Activated T-helper 17 cell treated with anti-CD3 and anti-CD28 coated beads, Interleukin-2, amount 50 U/mL, for 72 hours (primary cell): ENCODE data around the gene CDH20. TPM values are rescaled to one million over a fixed set of nuclear protein-coding genes. Genes with fewer than 3 reads are reported as not detected.

Source experiments
- ATAC-seq: fragments of 150-1000 bp; cut with Tn5 transposase; replicated peaks from 2 replicates; pipeline ENCODE4 v1.10.0; 2021; ENCODE audit warnings: mild to moderate bottlenecking, moderate library complexity
- H3K27ac Mint-ChIP-seq: one replicate; pipeline ENCODE4 v1.8.0; 2022; ENCODE audit warnings: mixed read lengths
- H3K27me3 Mint-ChIP-seq: one replicate; pipeline ENCODE4 v1.8.0; 2022; ENCODE audit warnings: mixed read lengths
- H3K36me3 Mint-ChIP-seq: one replicate; pipeline ENCODE4 v1.8.0; 2022; ENCODE audit warnings: low read depth, mild to moderate bottlenecking, mixed read lengths
- H3K4me1 Mint-ChIP-seq: one replicate; pipeline ENCODE4 v1.8.0; 2022; ENCODE audit warnings: mixed read lengths
- H3K4me3 Mint-ChIP-seq: one replicate; pipeline ENCODE4 v1.8.0; 2022; ENCODE audit warnings: mild to moderate bottlenecking, mixed read lengths
- H3K9me3 Mint-ChIP-seq: one replicate; pipeline ENCODE4 v1.8.0; 2022; ENCODE audit warnings: mixed read lengths
- total RNA-seq, 2 donors: library from RNA; stranded (reverse); gene quantifications; one replicate each; pipeline ENCODE4 v1.2.3, GENCODE V29; 2022

CDH20 gene
- under 1 TPM in 1 of 2 donors, not detected in 1; 0.40 TPM for total RNA-seq

- Mint-ChIP-seq H3K4me1 (no peaks in the 10 kb centered on the region), H3K27ac (no peak within 1 kb of the TSS), H3K36me3 (no peaks in the 10 kb centered on the region), H3K4me3 (no peak within 1 kb of the TSS), H3K27me3 (peaks cover 23% of the 10 kb centered on the region), H3K9me3 (no peaks in the 10 kb centered on the region)
- no peak for ATAC-seq
Measured at GRCh38 chr18:61333271-61333745, at the start of gene CDH20. TSS of gene CDH20 (plus strand) at chr18:61333430.

DNA sequence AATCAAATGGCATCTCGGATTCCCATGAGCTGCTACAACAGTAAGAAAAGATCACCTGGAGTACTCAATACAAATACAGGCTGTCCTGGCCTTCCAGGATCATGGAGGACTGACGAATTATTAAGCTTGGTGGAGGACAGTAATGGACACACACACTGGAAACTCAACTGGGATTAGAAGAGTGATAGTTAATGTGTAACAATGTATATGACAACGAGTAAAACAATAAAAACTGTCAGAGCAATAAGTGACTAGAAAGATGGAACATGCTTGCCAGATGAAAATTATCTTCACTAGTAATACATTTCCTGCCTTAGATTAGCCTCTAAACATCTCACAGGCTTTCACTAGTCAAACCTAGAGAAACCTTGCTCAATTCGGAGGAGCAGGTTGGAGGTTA lies 49.2 kb upstream of the CDH20 start:
- Mint-ChIP-seq H3K27ac (no peak overlapping the region), H3K9me3 (peaks cover 4% of the 10 kb centered on the region), H3K27me3 (no peaks in the 10 kb centered on the region), H3K4me1 (no peaks in the 10 kb centered on the region), H3K4me3 (no peak overlapping the region), H3K36me3 (no peaks in the 10 kb centered on the region)
- no peak for ATAC-seq

GRCh38 chr18:61285777-61286176 lies 47.5 kb upstream of the CDH20 start:
- peaks cover 2% of the 10 kb centered on the region for H3K9me3 Mint-ChIP-seq
- ATAC-seq: no peak
- H3K27ac Mint-ChIP-seq: no peak overlapping the region
- H3K4me1 Mint-ChIP-seq: no peaks in the 10 kb centered on the region
- H3K36me3 Mint-ChIP-seq: no peaks in the 10 kb centered on the region
- no peak overlapping the region for H3K4me3 Mint-ChIP-seq
- H3K27me3 Mint-ChIP-seq: no peaks in the 10 kb centered on the region

GRCh38 chr18:61286867-61287266 lies 46.4 kb upstream of the CDH20 start:
- Mint-ChIP-seq H3K4me1 (no peaks in the 10 kb centered on the region), H3K9me3 (no peaks in the 10 kb centered on the region), H3K4me3 (no peak overlapping the region), H3K27me3 (no peaks in the 10 kb centered on the region), H3K36me3 (no peaks in the 10 kb centered on the region), H3K27ac (no peak overlapping the region)
- no peak for ATAC-seq

DNA sequence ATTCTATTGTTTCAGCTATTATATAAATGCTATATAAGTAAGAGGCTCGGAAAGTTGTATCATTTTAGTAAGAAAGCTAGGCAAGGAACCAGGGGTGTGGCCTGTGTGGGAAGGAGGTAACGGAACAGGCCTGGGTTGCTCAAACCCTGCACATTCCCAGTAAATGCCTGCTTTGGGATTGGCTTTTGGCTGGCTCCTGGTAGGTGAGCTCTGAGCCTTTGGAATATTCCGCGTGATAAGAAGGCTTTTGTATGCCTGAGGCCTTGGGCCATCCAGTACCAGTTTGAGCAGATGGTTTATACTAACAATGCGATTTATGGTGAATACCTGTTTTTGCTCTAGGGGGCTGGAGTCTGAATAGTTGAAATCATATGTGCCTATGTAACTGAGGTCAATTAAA lies 42.6 kb upstream of the CDH20 start:
- no peak for ATAC-seq
- no peak overlapping the region for H3K4me3 Mint-ChIP-seq

DNA sequence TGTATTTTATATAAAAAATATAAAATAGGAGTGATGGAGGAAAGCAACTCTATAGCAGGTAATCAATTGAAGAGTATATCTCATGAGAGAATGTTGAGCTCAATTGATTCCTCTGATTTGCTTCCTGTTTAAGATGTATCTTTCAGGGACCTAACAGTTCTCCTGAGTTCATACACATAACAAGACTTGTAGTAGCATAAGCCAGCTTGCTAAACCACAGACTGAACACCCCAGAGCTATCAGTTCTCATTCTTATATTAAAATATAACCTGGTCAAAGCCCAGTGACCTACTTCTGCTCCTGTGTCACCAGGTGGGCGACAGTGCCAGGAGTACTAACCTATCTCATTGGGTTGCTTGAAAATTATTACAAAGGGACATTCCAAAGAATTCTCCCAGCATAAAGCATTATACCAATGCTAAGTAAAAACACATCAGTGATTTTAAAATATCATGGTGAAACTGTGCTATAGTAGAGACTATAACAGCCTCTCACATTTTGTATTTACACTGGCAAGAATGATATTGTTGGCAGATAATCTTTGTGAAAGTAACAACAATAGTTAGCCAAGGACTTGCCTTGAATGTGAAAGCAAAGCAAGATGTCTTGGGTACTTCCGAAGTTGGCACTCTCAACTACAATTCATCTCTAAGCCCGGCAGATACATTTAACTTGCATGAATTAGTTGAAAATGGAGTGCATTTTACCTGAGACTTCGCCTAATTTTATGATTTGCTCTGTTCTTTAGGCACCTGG lies 40.8 kb upstream of the CDH20 start:
- Mint-ChIP-seq H3K27me3 (no peaks in the 10 kb centered on the region), H3K4me1 (no peaks in the 10 kb centered on the region), H3K27ac (no peak overlapping the region), H3K36me3 (no peaks in the 10 kb centered on the region), H3K4me3 (no peak overlapping the region), H3K9me3 (peaks cover 3% of the 10 kb centered on the region)
- no peak for ATAC-seq

More for the DNA sequence above, 42.6 kb upstream of the CDH20 start:
- Mint-ChIP-seq H3K36me3 (no peaks in the 10 kb centered on the region), H3K27me3 (no peaks in the 10 kb centered on the region), H3K4me1 (no peaks in the 10 kb centered on the region), H3K9me3 (peaks cover 3% of the 10 kb centered on the region), H3K27ac (no peak overlapping the region)

DNA sequence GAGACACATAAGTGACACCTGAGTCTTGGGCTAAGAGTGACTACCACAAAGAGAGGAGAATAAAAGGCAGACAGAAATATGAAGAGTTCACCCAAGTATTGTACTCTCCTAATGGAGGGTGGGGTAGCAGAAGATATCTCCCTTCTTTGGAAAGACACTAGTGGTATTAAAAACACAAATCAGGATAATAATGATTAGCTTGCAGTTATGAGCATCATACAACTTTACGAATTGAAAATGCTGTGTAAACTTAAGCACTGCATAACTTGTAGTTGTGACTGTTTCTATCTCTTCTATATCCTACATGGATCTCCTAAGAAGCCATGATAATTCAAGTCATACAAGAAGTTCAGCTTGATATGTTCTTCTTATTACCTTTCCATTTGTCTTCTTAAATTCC lies 38.1 kb upstream of the CDH20 start:
- H3K9me3 Mint-ChIP-seq: peaks cover 3% of the 10 kb centered on the region
- H3K4me3 Mint-ChIP-seq: no peak overlapping the region
- H3K36me3 Mint-ChIP-seq: no peaks in the 10 kb centered on the region
- H3K27ac Mint-ChIP-seq: no peak overlapping the region
- H3K27me3 Mint-ChIP-seq: no peaks in the 10 kb centered on the region
- H3K4me1 Mint-ChIP-seq: no peaks in the 10 kb centered on the region
- ATAC-seq: no peak

DNA sequence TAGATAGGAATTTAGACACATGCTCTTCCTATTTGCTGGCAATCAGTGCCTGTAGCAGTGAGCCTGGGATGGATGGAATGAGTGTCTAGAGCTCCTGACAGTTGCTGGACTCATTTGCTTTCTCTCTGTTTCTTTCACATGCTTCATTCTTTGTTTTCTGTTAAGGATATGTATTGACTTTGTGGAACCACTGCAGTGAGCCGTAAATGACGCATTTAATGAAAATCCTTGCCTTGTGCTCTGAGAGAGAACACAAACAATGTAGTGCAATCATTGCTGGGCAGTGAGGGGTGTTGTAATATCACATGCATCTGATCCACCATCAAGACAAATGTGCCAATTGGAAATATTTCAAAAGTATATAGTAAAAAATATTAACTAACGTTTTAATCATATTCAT lies 25.2 kb upstream of the CDH20 start:
- no peak overlapping the region for H3K27ac Mint-ChIP-seq
- no peaks in the 10 kb centered on the region for H3K36me3 Mint-ChIP-seq
- H3K4me3 Mint-ChIP-seq: no peak overlapping the region
- no peaks in the 10 kb centered on the region for H3K4me1 Mint-ChIP-seq
- no peaks in the 10 kb centered on the region for H3K27me3 Mint-ChIP-seq
- H3K9me3 Mint-ChIP-seq: no peaks in the 10 kb centered on the region
- no peak for ATAC-seq

DNA sequence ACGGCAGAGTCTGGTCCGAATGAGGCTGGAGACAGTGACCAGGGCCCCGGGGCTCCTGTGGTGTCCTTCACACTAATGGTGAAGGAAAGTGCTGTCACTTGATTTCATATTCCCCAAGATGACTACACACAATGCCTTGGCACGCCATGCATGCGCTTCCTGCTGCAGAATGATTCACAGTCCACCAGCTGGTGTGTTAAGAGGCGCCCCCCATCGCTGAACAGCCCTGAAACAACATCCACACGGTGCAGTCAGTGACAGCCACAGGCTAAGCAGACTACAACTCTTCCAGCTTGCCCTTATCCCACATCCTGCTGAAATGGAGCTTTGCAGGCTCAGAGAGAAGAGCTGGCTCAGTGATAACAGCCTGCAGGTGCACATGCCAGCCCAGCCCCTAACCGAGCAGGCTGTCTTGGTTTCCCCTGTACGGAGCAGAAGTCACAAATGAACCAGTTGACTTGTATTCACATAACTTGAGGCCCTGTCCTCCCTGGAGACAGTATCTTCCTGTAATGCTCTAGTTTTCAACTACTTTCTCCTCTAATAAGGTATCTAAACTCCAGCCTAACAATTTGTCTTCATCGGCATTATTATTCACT lies 24.3 kb upstream of the CDH20 start:
- H3K27ac Mint-ChIP-seq: no peak overlapping the region
- H3K9me3 Mint-ChIP-seq: peaks cover 3% of the 10 kb centered on the region

GRCh38 chr18:61322265-61322873 lies 10.9 kb upstream of the CDH20 start:
- Mint-ChIP-seq H3K4me1 (no peaks in the 10 kb centered on the region), H3K27ac (no peak overlapping the region), H3K27me3 (peaks cover 4% of the 10 kb centered on the region), H3K36me3 (no peaks in the 10 kb centered on the region), H3K4me3 (no peak overlapping the region), H3K9me3 (peaks cover 8% of the 10 kb centered on the region)
- peak; percentile 56 for ATAC-seq

More for the DNA sequence above, 24.3 kb upstream of the CDH20 start:
- Mint-ChIP-seq H3K36me3 (no peaks in the 10 kb centered on the region), H3K4me1 (no peaks in the 10 kb centered on the region), H3K27me3 (no peaks in the 10 kb centered on the region), H3K4me3 (no peak overlapping the region)
- ATAC-seq: no peak

- ATAC-seq: no peak
- H3K27me3 Mint-ChIP-seq: peaks cover 4% of the 10 kb centered on the region
- no peaks in the 10 kb centered on the region for H3K4me1 Mint-ChIP-seq
- H3K4me3 Mint-ChIP-seq: no peak overlapping the region
- H3K9me3 Mint-ChIP-seq: peaks cover 7% of the 10 kb centered on the region
- H3K36me3 Mint-ChIP-seq: no peaks in the 10 kb centered on the region
- H3K27ac Mint-ChIP-seq: no peak overlapping the region
Measured at GRCh38 chr18:61323951-61324350, 9.3 kb upstream of the CDH20 start.

- no peaks in the 10 kb centered on the region for H3K36me3 Mint-ChIP-seq
- no peaks in the 10 kb centered on the region for H3K4me1 Mint-ChIP-seq
- ATAC-seq: no peak
- H3K4me3 Mint-ChIP-seq: no peak overlapping the region
- no peaks in the 10 kb centered on the region for H3K9me3 Mint-ChIP-seq
- H3K27ac Mint-ChIP-seq: no peak overlapping the region
- H3K27me3 Mint-ChIP-seq: no peaks in the 10 kb centered on the region
Measured at GRCh38 chr18:61326407-61326806, 6.8 kb upstream of the CDH20 start.

DNA sequence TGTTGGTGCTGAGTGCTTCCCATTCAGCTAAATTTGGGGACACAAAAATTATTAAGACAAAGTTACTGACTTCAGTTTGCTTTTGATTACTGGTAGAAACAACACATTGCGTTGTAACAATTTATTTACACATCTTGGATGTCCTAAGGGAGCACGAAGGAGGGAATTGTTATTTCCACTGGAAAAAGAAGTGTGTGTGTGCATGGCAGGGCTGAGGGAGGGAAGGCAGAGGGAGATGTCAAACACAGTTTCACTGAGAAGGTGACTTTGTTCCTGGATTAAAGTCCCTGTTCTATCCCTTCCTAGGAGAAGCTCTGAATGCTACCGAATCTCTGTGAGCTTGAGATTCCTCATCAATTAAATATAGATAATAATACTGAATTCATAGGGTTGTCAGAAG lies 3.8 kb upstream of the CDH20 start:
- no peaks in the 10 kb centered on the region for H3K9me3 Mint-ChIP-seq
- no peak overlapping the region for H3K4me3 Mint-ChIP-seq
- ATAC-seq: no peak
- no peak overlapping the region for H3K27ac Mint-ChIP-seq
- H3K27me3 Mint-ChIP-seq: peaks cover 4% of the 10 kb centered on the region
- H3K36me3 Mint-ChIP-seq: no peaks in the 10 kb centered on the region
- H3K4me1 Mint-ChIP-seq: no peaks in the 10 kb centered on the region

DNA sequence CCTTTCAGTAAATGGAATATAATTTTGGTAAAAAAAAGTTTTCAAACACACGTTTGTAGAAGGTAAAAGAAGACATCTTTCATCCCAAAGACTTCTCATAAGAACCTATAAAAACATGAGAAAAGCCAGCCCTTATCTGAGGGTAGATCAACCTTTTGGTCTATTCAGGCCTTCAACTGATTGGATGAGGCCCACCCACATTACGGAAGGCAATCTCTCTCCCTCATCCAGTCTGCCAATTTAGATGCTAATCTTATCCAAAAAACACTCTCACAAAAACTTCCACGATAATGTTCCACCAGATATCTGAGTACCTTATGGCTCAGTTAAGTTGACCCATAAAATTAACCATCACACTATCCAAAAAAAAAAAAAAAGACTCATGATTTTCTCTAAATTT lies 2.2 kb upstream of the CDH20 start:
- no peak for ATAC-seq
- H3K36me3 Mint-ChIP-seq: no peaks in the 10 kb centered on the region
- H3K9me3 Mint-ChIP-seq: no peaks in the 10 kb centered on the region
- no peak overlapping the region for H3K4me3 Mint-ChIP-seq
- no peaks in the 10 kb centered on the region for H3K4me1 Mint-ChIP-seq
- peaks cover 18% of the 10 kb centered on the region for H3K27me3 Mint-ChIP-seq
- H3K27ac Mint-ChIP-seq: no peak overlapping the region
